CD8-positive, alpha-beta memory T cell (primary cell): Measurements from ENCODE around the gene SETD2. TPM values are rescaled to one million over a fixed set of nuclear protein-coding genes. Genes with fewer than 3 reads are reported as not detected.
A peak's percentile ranks its signal among the peaks of the same experiment; 100 is the strongest.

ENCODE experiments used
- CTCF ChIA-PET: fragments of 350-600 bp; sonication (Branson Sonifier 250); formaldehyde crosslinking; loops from one replicate; lab custom pipeline; 2021; ENCODE audit warnings: antibody characterized with exemption; lab: Charles Lee
- POLR2A ChIA-PET: fragments of 350-600 bp; sonication (Branson Sonifier 250); formaldehyde crosslinking; loops from one replicate; lab custom pipeline; 2021; ENCODE audit warnings: antibody characterized with exemption; lab: Charles Lee
- DNase-seq, 5 donors: peaks; one replicate each; pipeline versions ENCODE4 v3.0.0 to v3.0.0-alpha.2; 2020 to 2022; ENCODE audit warnings: mixed read lengths in 1 of 5
- H3K27ac ChIP-seq: one replicate; pipeline ENCODE4 v1.7.0; 2013; ENCODE audit warnings: low read depth, mild to moderate bottlenecking, low read length, moderate library complexity
- H3K27me3 ChIP-seq: 2 replicates; pipeline ENCODE4 v1.7.0; 2013; ENCODE audit warnings: low read length, mild to moderate bottlenecking; ENCODE audit not compliant: insufficient read depth, poor library complexity, severe bottlenecking
- H3K36me3 ChIP-seq: 2 replicates; pipeline ENCODE4 v1.7.0; 2013; ENCODE audit warnings: mild to moderate bottlenecking, low read length, moderate library complexity; ENCODE audit not compliant: insufficient read depth
- H3K4me1 ChIP-seq: 2 replicates; pipeline ENCODE4 v1.7.0; 2013; ENCODE audit warnings: mild to moderate bottlenecking, low read length, moderate library complexity; ENCODE audit not compliant: insufficient read depth
- H3K4me3 ChIP-seq: 2 replicates; pipeline ENCODE4 v1.7.0; 2013; ENCODE audit warnings: mild to moderate bottlenecking, low read length
- H3K9me3 ChIP-seq: 2 replicates; pipeline ENCODE4 v1.7.0; 2013; ENCODE audit warnings: mild to moderate bottlenecking, low read length
- H3K27ac Mint-ChIP-seq, 8 donors: one replicate each; pipeline ENCODE4 v1.8.0; 2020 to 2021; ENCODE audit warnings: mixed read lengths in 8 of 8, mild to moderate bottlenecking in 6 of 8, inconsistent platforms in 3 of 8, moderate library complexity in 3 of 8
- H3K27me3 Mint-ChIP-seq, 2 donors: one replicate each; pipeline ENCODE4 v1.8.0; 2020 to 2021; ENCODE audit warnings: mixed read lengths in 2 of 2, mild to moderate bottlenecking in 1 of 2, moderate library complexity in 1 of 2
- H3K36me3 Mint-ChIP-seq, 3 donors: one replicate each; pipeline ENCODE4 v1.8.0; 2020 to 2021; ENCODE audit warnings: mixed read lengths in 3 of 3, inconsistent platforms in 1 of 3, mild to moderate bottlenecking in 1 of 3
- H3K4me1 Mint-ChIP-seq, 3 donors: one replicate each; pipeline ENCODE4 v1.8.0; 2020 to 2021; ENCODE audit warnings: mixed read lengths in 3 of 3, inconsistent platforms in 1 of 3, mild to moderate bottlenecking in 1 of 3
- H3K4me3 Mint-ChIP-seq, 7 donors: one replicate each; pipeline ENCODE4 v1.8.0; 2020 to 2021; ENCODE audit warnings: mixed read lengths in 7 of 7, mild to moderate bottlenecking in 6 of 7, moderate library complexity in 4 of 7, inconsistent platforms in 2 of 7
- H3K9me3 Mint-ChIP-seq, 5 donors: one replicate each; pipeline ENCODE4 v1.8.0; 2020 to 2022; ENCODE audit warnings: mixed read lengths in 5 of 5, mild to moderate bottlenecking in 3 of 5, moderate library complexity in 2 of 5, inconsistent platforms in 1 of 5
- polyA plus RNA-seq: library from polyadenylated mRNA; unstranded; fragments of 300-500 nt; fragmentation: Illumina TruSeq; gene quantifications from one replicate; pipeline ENCODE4 v1.2.3, GENCODE V29; 2021
- total RNA-seq, 2 experiments: library from RNA; stranded (reverse); gene quantifications; one replicate each; pipeline ENCODE4 v1.2.3, GENCODE V29; 2021

Gene SETD2
- total and polyA plus RNA-seq, 3 experiments from 2014 or later = 30.2 to 32.8 (median 32.4) TPM

DNA sequence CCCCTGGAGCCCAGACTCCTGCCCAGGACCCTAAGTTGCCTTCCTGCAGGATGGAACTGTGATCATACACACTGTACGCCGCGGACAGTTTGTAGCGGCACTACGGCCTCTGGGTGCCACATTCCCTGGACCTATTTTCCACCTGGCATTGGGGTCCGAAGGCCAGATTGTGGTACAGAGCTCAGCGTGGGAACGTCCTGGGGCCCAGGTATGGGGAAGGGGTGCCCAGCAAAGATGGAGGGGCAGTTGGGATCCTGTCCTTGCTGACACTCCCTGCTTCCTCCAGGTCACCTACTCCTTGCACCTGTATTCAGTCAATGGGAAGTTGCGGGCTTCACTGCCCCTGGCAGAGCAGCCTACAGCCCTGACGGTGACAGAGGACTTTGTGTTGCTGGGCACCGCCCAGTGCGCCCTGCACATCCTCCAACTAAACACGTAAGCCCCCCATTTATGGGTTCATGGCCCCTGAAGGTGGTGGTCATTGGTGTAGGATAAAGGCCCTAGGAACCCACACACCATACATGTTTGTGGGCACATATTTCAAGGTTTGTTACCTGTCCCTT lies 155.6 kb downstream of the SETD2 start:
- Histone ChIP-seq H3K4me3 (no peak overlapping the region), H3K4me1 (no peaks in the 10 kb centered on the region), H3K27me3 (no peaks in the 10 kb centered on the region), H3K27ac (no peak overlapping the region), H3K9me3 (no peaks in the 10 kb centered on the region), H3K36me3 (peaks cover 34% of the 10 kb centered on the region)
- POLR2A ChIA-PET = interaction anchor here (0.8 to 2.3 kb wide), 3 partner anchors 21 to 274 kb away, joined by 3 to 11 read pairs (median 4); partner anchors contain the start of genes KIF9, KLHL18 and NBEAL2
- Mint-ChIP-seq H3K36me3 (peaks cover 0 to 52% (median 0%) of the 10 kb centered on the region in 3 donors), H3K4me1 (peaks cover 6 to 30% (median 7%) of the 10 kb centered on the region in 3 donors), H3K9me3 (no peaks in the 10 kb centered on the region), H3K4me3 (peak overlapping the region in 5 of 7 donors; percentile 50 to 63 (median 59)), H3K27ac (peak overlapping the region in 7 of 8 donors; percentile 17 to 79 (median 50)), H3K27me3 (no peaks in the 10 kb centered on the region)
- peak in 1 of 5 donors; percentile 46 for DNase-seq
- CTCF ChIA-PET = interaction anchor here (1.2 to 2.3 kb wide), 2 partner anchors 10 to 13 kb away, joined by 3 to 5 read pairs; no protein-coding TSS in a partner anchor

DNA sequence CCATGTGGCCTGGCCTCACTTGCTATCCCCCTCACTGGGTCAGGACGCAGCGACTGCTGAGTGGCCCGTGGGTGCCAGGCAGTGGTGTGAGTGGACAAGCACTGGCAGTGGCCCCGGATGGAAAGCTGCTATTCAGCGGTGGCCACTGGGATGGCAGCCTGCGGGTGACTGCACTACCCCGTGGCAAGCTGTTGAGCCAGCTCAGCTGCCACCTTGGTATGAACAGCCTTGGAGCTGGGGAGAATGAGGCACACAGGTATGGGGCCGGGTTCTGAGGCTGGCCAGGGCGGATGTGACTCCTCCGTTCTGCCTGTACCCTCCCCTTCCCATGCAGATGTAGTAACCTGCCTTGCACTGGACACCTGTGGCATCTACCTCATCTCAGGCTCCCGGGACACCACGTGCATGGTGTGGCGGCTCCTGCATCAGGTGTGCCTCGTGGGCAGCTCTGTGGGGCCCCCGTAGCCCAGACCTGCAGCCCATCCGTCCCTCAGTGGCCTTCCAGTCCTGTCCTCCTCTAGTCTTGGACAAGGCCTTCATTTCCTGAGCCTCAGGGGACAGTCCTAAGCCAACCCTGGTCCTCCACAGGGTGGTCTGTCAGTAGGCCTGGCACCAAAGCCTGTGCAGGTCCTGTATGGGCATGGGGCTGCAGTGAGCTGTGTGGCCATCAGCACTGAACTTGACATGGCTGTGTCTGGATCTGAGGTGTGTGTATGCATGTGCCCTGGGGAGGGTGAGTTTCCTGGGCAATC lies 156.3 kb downstream of the SETD2 start:
- no peaks in the 10 kb centered on the region for H3K27me3 Mint-ChIP-seq
- peaks cover 6 to 30% (median 7%) of the 10 kb centered on the region in 3 donors for H3K4me1 Mint-ChIP-seq
- H3K4me1 ChIP-seq = no peaks in the 10 kb centered on the region
- ChIA-PET CTCF (interaction anchor here (2.3 kb wide), 1 partner anchor 10 kb away, joined by 5 read pairs; no protein-coding TSS in a partner anchor), POLR2A (interaction anchor here (2.3 kb wide), 1 partner anchor 28 kb away, joined by 11 read pairs; the partner anchor contains the start of gene NBEAL2)
- peak in 1 of 5 donors; percentile 46 for DNase-seq
- peak overlapping the region in 2 of 8 donors; percentile 17 to 42 for H3K27ac Mint-ChIP-seq
- H3K27me3 ChIP-seq = no peaks in the 10 kb centered on the region
- peaks cover 0 to 57% (median 0%) of the 10 kb centered on the region in 3 donors for H3K36me3 Mint-ChIP-seq
- H3K4me3 Mint-ChIP-seq = peak overlapping the region in 1 of 7 donors; percentile 13
- no peaks in the 10 kb centered on the region for H3K9me3 ChIP-seq
- H3K9me3 Mint-ChIP-seq = no peaks in the 10 kb centered on the region
- H3K4me3 ChIP-seq = no peak overlapping the region
- no peak overlapping the region for H3K27ac ChIP-seq
- H3K36me3 ChIP-seq = peaks cover 40% of the 10 kb centered on the region

DNA sequence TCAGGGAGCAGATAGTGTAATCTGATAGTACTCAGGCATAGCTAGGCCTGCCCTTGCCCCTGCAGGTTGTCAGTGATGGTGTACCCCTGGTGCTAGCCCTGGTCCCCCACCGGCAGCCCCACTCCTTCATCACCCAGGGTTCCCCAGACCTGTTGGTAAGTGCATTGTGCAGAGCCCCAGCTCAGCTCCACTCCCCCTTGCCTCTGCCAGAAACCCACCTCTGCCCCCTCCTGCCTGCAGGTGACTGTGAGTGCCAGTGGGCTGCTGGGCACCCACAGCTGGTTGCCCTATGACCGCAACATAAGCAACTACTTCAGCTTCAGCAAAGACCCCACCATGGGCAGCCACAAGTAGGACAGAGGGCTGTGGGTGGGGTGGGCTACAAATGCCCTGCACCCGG lies 156.9 kb downstream of the SETD2 start:
- no peaks in the 10 kb centered on the region for H3K9me3 Mint-ChIP-seq
- Histone ChIP-seq H3K27me3 (no peaks in the 10 kb centered on the region), H3K4me3 (no peak overlapping the region), H3K9me3 (no peaks in the 10 kb centered on the region), H3K4me1 (no peaks in the 10 kb centered on the region), H3K36me3 (peaks cover 43% of the 10 kb centered on the region), H3K27ac (no peak overlapping the region)
- H3K27ac Mint-ChIP-seq = peak overlapping the region in 4 of 8 donors; percentile 36 to 76 (median 58)
- no peak overlapping the region for H3K4me3 Mint-ChIP-seq
- H3K36me3 Mint-ChIP-seq = peaks cover 0 to 62% (median 2%) of the 10 kb centered on the region in 3 donors
- POLR2A ChIA-PET = no interaction called here
- no peaks in the 10 kb centered on the region for H3K27me3 Mint-ChIP-seq
- CTCF ChIA-PET = interaction anchor here (1.0 to 2.3 kb wide), 2 partner anchors 8 to 9 kb away, joined by 4 to 5 read pairs; no protein-coding TSS in a partner anchor
- peak in 1 of 5 donors; percentile 49 for DNase-seq
- peaks cover 6 to 30% (median 7%) of the 10 kb centered on the region in 3 donors for H3K4me1 Mint-ChIP-seq

DNA sequence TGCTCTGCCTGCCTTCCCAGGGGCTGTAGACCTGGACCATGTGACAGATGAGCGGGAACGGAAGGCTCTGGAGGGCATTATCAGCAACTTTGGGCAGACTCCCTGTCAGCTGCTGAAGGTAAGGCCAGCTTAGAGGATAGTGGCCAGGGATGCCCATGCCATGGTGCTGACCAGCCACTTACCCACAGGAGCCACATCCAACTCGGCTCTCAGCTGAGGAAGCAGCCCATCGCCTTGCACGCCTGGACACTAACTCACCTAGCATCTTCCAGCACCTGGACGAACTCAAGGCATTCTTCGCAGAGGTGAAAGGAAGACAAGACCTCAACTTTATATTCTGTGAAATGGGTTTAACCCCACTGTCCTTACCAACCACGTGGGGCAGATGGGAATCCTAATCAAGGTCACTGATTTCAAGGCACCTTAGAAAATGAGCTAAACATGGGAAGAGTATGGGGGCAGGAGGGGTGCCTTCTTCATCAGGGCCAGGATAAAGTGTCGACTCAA lies 157.7 kb downstream of the SETD2 start:
- CTCF ChIA-PET = interaction anchor here (1.0 to 2.3 kb wide), 2 partner anchors 7 to 8 kb away, joined by 4 to 5 read pairs; no protein-coding TSS in a partner anchor
- Mint-ChIP-seq H3K4me3 (no peak overlapping the region), H3K27ac (peak overlapping the region in 5 of 8 donors; percentile 32 to 91 (median 71)), H3K9me3 (no peaks in the 10 kb centered on the region), H3K36me3 (peaks cover 0 to 70% (median 4%) of the 10 kb centered on the region in 3 donors), H3K27me3 (no peaks in the 10 kb centered on the region), H3K4me1 (peaks cover 4 to 22% (median 4%) of the 10 kb centered on the region in 3 donors)
- Histone ChIP-seq H3K27ac (no peak overlapping the region), H3K36me3 (peaks cover 51% of the 10 kb centered on the region), H3K9me3 (no peaks in the 10 kb centered on the region), H3K4me3 (no peak overlapping the region), H3K27me3 (no peaks in the 10 kb centered on the region), H3K4me1 (no peaks in the 10 kb centered on the region)
- POLR2A ChIA-PET = no interaction called here
- DNase-seq = no peak

DNA sequence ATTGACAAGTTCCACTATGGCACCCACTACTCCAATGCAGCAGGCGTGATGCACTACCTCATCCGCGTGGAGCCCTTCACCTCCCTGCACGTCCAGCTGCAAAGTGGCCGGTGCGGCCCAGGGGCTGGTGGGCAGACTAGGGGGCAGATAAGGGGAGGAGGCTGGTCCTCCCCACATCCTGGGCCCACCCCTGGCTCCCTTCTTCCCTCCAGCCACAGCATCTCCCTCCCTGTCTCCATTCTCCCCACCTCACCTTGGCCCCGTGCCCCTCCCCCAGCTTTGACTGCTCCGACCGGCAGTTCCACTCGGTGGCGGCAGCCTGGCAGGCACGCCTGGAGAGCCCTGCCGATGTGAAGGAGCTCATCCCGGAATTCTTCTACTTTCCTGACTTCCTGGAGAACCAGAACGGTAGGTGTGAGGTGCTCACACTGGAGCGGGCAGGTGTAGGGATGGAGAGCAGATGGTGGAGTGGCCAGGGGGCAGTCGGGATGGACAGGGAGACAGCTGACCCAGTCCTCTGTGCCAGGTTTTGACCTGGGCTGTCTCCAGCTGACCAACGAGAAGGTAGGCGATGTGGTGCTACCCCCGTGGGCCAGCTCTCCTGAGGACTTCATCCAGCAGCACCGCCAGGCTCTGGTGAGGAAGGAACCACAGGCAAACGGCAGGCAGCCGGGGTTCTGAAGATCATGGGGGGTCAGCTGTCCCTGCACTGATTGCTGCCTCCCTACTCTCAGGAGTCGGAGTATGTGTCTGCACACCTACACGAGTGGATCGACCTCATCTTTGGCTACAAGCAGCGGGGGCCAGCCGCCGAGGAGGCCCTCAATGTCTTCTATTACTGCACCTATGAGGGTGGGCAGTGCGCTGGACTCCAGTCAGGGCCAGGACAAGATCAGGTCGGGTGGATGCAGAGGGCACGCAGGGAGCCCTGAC lies 158.4 kb downstream of the SETD2 start:
- Histone ChIP-seq H3K9me3 (no peaks in the 10 kb centered on the region), H3K4me1 (no peaks in the 10 kb centered on the region), H3K27ac (no peak overlapping the region), H3K27me3 (no peaks in the 10 kb centered on the region), H3K4me3 (no peak overlapping the region), H3K36me3 (peaks cover 58% of the 10 kb centered on the region)
- peaks cover 4 to 16% (median 5%) of the 10 kb centered on the region in 3 donors for H3K4me1 Mint-ChIP-seq
- no peak overlapping the region for H3K4me3 Mint-ChIP-seq
- POLR2A ChIA-PET = interaction anchor here (1.3 kb wide), 1 partner anchor 29 kb away, joined by 3 read pairs; the partner anchor contains the start of gene CCDC12
- peaks cover 0 to 77% (median 4%) of the 10 kb centered on the region in 3 donors for H3K36me3 Mint-ChIP-seq
- no peaks in the 10 kb centered on the region for H3K27me3 Mint-ChIP-seq
- H3K27ac Mint-ChIP-seq = peak overlapping the region in 3 of 8 donors; percentile 46 to 91 (median 51)
- no peaks in the 10 kb centered on the region for H3K9me3 Mint-ChIP-seq
- DNase-seq = peak in 1 of 5 donors; percentile 47
- CTCF ChIA-PET = no interaction called here

DNA sequence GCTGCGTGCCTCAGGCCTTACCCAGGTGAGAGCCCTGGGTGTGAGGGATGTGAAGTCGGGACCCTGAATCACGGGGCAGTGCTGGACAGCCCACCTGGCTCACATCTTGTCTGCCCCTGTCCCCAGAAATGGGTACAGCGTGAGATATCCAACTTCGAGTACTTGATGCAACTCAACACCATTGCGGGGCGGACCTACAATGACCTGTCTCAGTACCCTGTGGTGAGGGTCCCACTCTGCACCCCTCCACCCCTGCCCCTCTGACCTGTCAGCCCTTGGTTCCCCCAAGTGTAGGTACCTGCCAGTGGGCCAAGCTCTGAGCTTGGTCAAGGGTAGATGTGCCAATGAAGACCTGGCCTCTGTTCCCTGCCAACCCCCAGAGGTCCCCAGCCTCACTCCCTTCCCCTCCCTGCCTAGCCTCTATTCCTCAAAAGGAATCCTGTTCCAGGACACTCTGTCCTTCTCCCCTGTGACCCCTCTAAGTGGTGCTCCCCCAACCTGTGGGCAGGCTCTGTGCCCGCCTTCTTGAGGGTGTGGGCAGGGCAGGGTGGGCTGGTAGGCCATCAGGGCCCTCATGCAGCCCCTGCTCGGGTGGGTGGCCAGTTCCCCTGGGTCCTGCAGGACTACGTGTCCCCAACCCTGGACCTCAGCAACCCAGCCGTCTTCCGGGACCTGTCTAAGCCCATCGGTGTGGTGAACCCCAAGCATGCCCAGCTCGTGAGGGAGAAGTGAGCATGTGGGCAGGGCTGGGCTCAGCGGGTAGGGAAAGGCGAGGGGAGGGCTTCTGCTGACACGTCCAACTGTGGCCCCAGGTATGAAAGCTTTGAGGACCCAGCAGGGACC lies 159.3 kb downstream of the SETD2 start:
- Mint-ChIP-seq H3K4me1 (peaks cover 2 to 10% (median 4%) of the 10 kb centered on the region in 3 donors), H3K27ac (peak overlapping the region in 2 of 8 donors; percentile 33 to 89), H3K4me3 (no peak overlapping the region), H3K36me3 (peaks cover 0 to 86% (median 4%) of the 10 kb centered on the region in 3 donors), H3K9me3 (no peaks in the 10 kb centered on the region), H3K27me3 (no peaks in the 10 kb centered on the region)
- Histone ChIP-seq H3K4me1 (no peaks in the 10 kb centered on the region), H3K4me3 (no peak overlapping the region), H3K9me3 (no peaks in the 10 kb centered on the region), H3K36me3 (peaks cover 65% of the 10 kb centered on the region), H3K27me3 (no peaks in the 10 kb centered on the region), H3K27ac (no peak overlapping the region)
- peak in 1 of 5 donors; percentile 45 for DNase-seq
- POLR2A ChIA-PET = interaction anchor here (1.3 kb wide), 1 partner anchor 29 kb away, joined by 3 read pairs; the partner anchor contains the start of gene CCDC12
- CTCF ChIA-PET = interaction anchor here (0.7 kb wide), 1 partner anchor 9 kb away, joined by 3 read pairs; no protein-coding TSS in a partner anchor
